ENCODE measurements around the gene TMEM135.

GRCh38 chr11:87286338-87286737 lies 248.6 kb downstream of the TMEM135 start:
- TF ChIP-seq CTCF (conservative IDR thresholded peaks at IDR 0.05; ENCODE audit: low read depth, low read length) (no peak), EZH2 (IDR thresholded peaks at IDR 0.05; ENCODE audit: borderline replicate concordance, low read depth, low read length, poor library complexity, severe bottlenecking) (no peak)
